Superior temporal gyrus (tissue), 1 donor: ENCODE results near the gene ITGB5.

Experiments
- DNase-seq: peaks from one replicate; pipeline ENCODE4 v3.0.0-alpha.2; 2016; ENCODE audit errors: extremely low spot score

Gene ITGB5

GRCh38 chr3:124887177-124887931 is at the start of gene ITGB5:
Gene ITGB5, minus strand, starts transcription at chr3:124887365. Its CDS starts 365 bp downstream, at chr3:124887000.
- DNase-seq: no peak

GRCh38 chr3:124935794-124936542 is 48.8 kb upstream of the ITGB5 start:
- no peak for DNase-seq

- DNase-seq: no peak
These were observed 48.1 kb upstream of the ITGB5 start for GRCh38 chr3:124935264-124935663.

- no peak for DNase-seq
These were observed 47.4 kb upstream of the ITGB5 start, which contains the start of gene MUC13 for GRCh38 chr3:124934577-124934976. Gene MUC13, minus strand, starts transcription at chr3:124934751. Its CDS starts 39 bp downstream, at chr3:124934712.

GRCh38 chr3:124928333-124929202 is 41.4 kb upstream of the ITGB5 start:
- DNase-seq: peak; percentile 82

- no peak for DNase-seq
These were observed 40.4 kb upstream of the ITGB5 start for GRCh38 chr3:124927574-124928045.

GRCh38 chr3:124926426-124927101 is 39.4 kb upstream of the ITGB5 start:
- DNase-seq: no peak

- DNase-seq: no peak
These were observed 37.6 kb upstream of the ITGB5 start for GRCh38 chr3:124924741-124925140.

GRCh38 chr3:124923833-124924232 is 36.7 kb upstream of the ITGB5 start:
- no peak for DNase-seq

- peak; percentile 42 for DNase-seq
These were observed 33.6 kb upstream of the ITGB5 start for GRCh38 chr3:124920718-124921117.

- no peak for DNase-seq
These were observed 32.6 kb upstream of the ITGB5 start for GRCh38 chr3:124919756-124920155.

- no peak for DNase-seq
These were observed 31.4 kb upstream of the ITGB5 start for GRCh38 chr3:124918524-124918923.

- DNase-seq: no peak
These were observed 29.8 kb upstream of the ITGB5 start for GRCh38 chr3:124916837-124917409.

GRCh38 chr3:124915254-124915653 is 28.1 kb upstream of the ITGB5 start:
- DNase-seq: no peak

GRCh38 chr3:124907957-124908356 is 20.8 kb upstream of the ITGB5 start:
- no peak for DNase-seq

GRCh38 chr3:124904835-124905492 is 17.8 kb upstream of the ITGB5 start:
- DNase-seq: no peak

- DNase-seq: no peak
These were observed 17.0 kb upstream of the ITGB5 start for GRCh38 chr3:124903896-124904834.

- no peak for DNase-seq
These were observed 9.8 kb upstream of the ITGB5 start for GRCh38 chr3:124896824-124897526.

- no peak for DNase-seq
These were observed 8.6 kb upstream of the ITGB5 start for GRCh38 chr3:124895756-124896155.
